HG03103 (cell line): ENCODE measurements around the gene TEAD1.
"Not testable (repeated sequence)": the region's sequence is repeated elsewhere in the genome, so short reads cannot be mapped to it uniquely, and the experiment has no call there.

Experiments used
- ATAC-seq: cut with Tn5 transposase; IDR thresholded peaks from one replicate; pipeline ENCODE4 v1.9.1; 2021; ENCODE audit warnings: low read depth; ENCODE audit not compliant: unreplicated experiment

Gene TEAD1

GRCh38 chr11:12853652-12854296, 179.6 kb downstream of the TEAD1 start:
- ATAC-seq, result no peak

- ATAC-seq, result no peak
Measured at GRCh38 chr11:12854297-12854661, 180.1 kb downstream of the TEAD1 start.

GRCh38 chr11:12854829-12855228, 180.6 kb downstream of the TEAD1 start:
- no peak for ATAC-seq

- no peak for ATAC-seq
Measured at GRCh38 chr11:12856338-12856737, 182.1 kb downstream of the TEAD1 start.

- ATAC-seq, result no peak
Measured at GRCh38 chr11:12857572-12857971, 183.4 kb downstream of the TEAD1 start.

- no peak for ATAC-seq
Measured at GRCh38 chr11:12859872-12860657, 185.8 kb downstream of the TEAD1 start.

GRCh38 chr11:12860827-12861226, 186.6 kb downstream of the TEAD1 start:
- no peak for ATAC-seq

GRCh38 chr11:12862696-12863469, 188.7 kb downstream of the TEAD1 start:
- no peak for ATAC-seq

- ATAC-seq, result no peak
Measured at GRCh38 chr11:12863605-12864121, 189.4 kb downstream of the TEAD1 start.

- ATAC-seq, result no peak
Measured at GRCh38 chr11:12864316-12865156, 190.3 kb downstream of the TEAD1 start.

- no peak for ATAC-seq
Measured at GRCh38 chr11:12865863-12866595, 191.8 kb downstream of the TEAD1 start.

- no peak for ATAC-seq
Measured at GRCh38 chr11:12867531-12867930, 193.3 kb downstream of the TEAD1 start.

- ATAC-seq, result no peak
Measured at GRCh38 chr11:12868315-12869073, 194.3 kb downstream of the TEAD1 start.

- ATAC-seq, result no peak
Measured at GRCh38 chr11:12871241-12871640, 197.0 kb downstream of the TEAD1 start.

- no peak for ATAC-seq
Measured at GRCh38 chr11:12871788-12872321, 197.6 kb downstream of the TEAD1 start.

- no peak for ATAC-seq
Measured at GRCh38 chr11:12876340-12876739, 202.1 kb downstream of the TEAD1 start.

GRCh38 chr11:12876988-12877387, 202.8 kb downstream of the TEAD1 start:
- no peak for ATAC-seq

- not testable (repeated sequence) for ATAC-seq
Measured at GRCh38 chr11:12877508-12877907, 203.3 kb downstream of the TEAD1 start.

GRCh38 chr11:12880327-12880726, 206.1 kb downstream of the TEAD1 start:
- no peak for ATAC-seq
